ENCODE measurements around the gene HID1.
"Not testable (repeated sequence)": the region's sequence is repeated elsewhere in the genome, so short reads cannot be mapped to it uniquely, and the experiment has no call there.

Gene HID1

GRCh38 chr17:74972107-74972972 lies at the start of gene HID1:
TSS of gene HID1 (minus strand) at chr17:74972759. CDS start at chr17:74972656, 103 bp downstream.
- DNase-seq (ENCODE audit: insufficient read length, low spot score), result peak; percentile 78
- no peak for FAIRE-seq

GRCh38 chr17:75020331-75021110 lies 48.0 kb upstream of the HID1 start:
- no peak for FAIRE-seq
- no peak for DNase-seq (ENCODE audit: insufficient read length, low spot score)

DNA sequence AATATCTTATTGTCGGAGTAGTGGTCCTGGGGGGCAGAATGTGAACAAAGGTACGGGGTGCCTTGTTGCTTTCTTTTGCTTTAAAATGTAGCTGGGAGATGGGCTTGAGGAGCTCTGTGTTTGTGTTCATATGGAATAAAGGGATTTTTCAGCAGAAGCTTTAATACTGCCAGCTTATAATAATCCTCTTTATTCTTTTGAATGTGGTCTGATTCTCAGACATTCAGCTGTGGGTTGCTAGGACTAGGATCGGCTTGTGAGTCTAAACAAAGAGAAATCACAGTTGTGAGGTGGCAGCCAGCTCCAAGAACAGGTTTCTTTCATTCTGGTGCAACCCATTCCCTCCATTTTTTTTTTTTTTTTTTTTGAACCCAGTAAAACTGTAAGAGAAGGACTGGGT lies 47.2 kb upstream of the HID1 start:
- DNase-seq (ENCODE audit: insufficient read length, low spot score) (no peak), FAIRE-seq (no peak)

GRCh38 chr17:75019146-75019545 lies 46.6 kb upstream of the HID1 start:
- FAIRE-seq (no peak), DNase-seq (ENCODE audit: insufficient read length, low spot score) (no peak)

- DNase-seq (ENCODE audit: insufficient read length, low spot score) (no peak), FAIRE-seq (peak; percentile 26)
Measured at GRCh38 chr17:75013092-75013559, 40.6 kb upstream of the HID1 start.

DNA sequence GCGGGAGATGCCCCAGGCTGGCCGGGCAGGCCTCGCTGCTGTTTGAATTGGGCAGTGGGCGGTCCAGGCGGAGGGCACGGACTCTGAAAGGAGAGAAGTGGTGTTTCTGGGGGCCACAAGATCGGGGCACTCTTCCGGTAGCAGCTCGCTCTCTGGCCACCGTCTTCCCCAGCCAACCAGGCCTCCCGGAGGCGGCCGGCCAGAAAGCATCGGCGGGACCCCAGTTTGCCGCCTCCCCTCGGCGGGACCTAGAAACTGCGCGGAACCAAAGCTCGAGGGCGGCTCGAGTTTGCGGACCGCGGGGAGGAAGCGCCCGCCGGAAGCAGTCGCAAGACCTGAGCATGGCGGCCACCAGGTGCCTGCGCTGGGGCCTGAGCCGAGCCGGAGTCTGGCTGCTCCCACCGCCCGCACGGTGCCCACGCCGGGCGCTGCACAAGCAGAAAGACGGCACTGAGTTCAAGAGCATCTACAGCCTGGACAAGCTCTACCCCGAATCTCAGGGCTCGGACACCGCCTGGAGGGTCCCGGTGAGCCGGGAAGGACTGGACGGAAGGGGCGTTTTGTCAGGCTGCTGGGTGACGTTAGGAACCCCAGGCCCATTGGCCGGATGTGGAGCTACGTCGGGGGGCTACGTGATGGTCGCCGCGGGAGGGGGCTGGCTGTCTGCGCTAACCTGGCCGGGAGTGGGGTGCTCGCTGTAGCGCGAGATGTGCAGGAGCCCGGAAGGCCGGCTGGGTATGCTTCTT lies 40.0 kb upstream of the HID1 start, which contains the start of gene MRPL58:
MRPL58 (plus strand) TSS at position 325 of the 746 bp plus-strand sequence; CDS start at position 342, 17 bp downstream.
- peak; percentile 96 for DNase-seq (ENCODE audit: insufficient read length, low spot score)

DNA sequence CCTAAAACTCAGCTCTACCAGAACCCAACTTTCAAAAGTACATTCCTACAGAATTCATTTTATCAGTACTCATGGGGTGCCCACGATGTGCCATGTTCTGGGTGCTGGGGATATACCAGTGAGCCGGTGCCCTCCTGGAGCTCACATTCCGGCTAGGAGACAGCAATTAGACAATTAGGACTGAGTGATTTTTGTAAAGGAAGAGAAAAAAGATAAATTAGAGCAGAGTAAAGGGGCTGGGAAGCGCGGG lies 39.5 kb upstream of the HID1 start:
- DNase-seq (ENCODE audit: insufficient read length, low spot score) (no peak), FAIRE-seq (no peak)

More for the DNA sequence above, 40.0 kb upstream of the HID1 start, which contains the start of gene MRPL58:
- peak; percentile 52 for FAIRE-seq

GRCh38 chr17:75011401-75012095 lies 39.0 kb upstream of the HID1 start:
- no peak for FAIRE-seq

GRCh38 chr17:75010683-75011400 lies 38.3 kb upstream of the HID1 start:
- FAIRE-seq, result no peak
- DNase-seq (ENCODE audit: insufficient read length, low spot score), result no peak

More at GRCh38 chr17:75011401-75012095, 39.0 kb upstream of the HID1 start:
- DNase-seq (ENCODE audit: insufficient read length, low spot score), result no peak

DNA sequence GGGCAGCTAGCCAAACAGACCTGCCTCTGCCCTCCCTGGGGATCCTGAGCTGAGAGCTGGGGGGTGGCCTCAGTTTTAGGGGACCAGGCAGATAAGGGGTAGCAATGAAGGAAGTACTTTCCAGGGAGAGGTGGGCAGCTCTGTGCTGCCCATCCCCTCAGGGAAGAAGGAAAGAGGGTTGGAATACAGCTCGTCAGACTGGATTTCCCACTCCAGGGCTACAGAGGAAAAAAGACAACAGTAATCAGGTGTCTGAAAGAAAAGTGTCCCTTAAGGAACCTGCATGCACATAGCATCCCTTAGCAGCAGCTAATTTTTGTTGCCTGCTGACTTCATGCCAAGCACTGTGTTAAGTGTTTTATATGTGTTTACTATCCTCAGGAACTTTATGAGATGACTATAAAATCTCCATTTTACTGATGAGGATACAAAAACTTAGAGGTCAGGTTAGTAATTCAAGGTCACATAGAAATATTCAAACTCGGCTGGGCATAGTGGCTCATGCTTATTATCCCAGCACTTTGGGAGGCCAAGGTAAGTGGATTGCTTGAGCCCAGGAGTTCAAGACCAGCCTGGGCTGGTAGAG lies 36.7 kb upstream of the HID1 start:
- DNase-seq (ENCODE audit: insufficient read length, low spot score) (no peak), FAIRE-seq (no peak)

GRCh38 chr17:75008373-75008772 lies 35.8 kb upstream of the HID1 start:
- DNase-seq (ENCODE audit: insufficient read length, low spot score) (no peak), FAIRE-seq (no peak)

DNA sequence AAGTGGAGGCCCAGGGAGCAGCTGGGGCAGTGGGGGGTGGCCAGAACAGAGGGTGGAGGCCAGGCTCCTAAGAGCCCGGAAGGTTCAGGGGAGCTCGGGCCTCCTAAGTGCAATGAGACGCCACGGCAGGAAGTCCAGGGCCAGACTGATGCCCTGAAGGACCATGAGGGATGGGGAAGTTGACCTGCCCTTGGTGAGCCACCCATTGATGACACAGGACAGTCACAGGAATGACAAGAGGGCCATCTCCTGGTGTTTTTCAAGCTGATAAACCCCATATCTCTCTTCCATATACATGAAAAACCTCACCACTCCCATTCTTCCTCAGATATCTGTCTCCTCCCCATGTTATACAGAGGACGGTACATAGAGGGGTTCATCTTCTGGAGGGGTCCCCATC lies 34.1 kb upstream of the HID1 start:
- FAIRE-seq (no peak), DNase-seq (ENCODE audit: insufficient read length, low spot score) (no peak)

DNA sequence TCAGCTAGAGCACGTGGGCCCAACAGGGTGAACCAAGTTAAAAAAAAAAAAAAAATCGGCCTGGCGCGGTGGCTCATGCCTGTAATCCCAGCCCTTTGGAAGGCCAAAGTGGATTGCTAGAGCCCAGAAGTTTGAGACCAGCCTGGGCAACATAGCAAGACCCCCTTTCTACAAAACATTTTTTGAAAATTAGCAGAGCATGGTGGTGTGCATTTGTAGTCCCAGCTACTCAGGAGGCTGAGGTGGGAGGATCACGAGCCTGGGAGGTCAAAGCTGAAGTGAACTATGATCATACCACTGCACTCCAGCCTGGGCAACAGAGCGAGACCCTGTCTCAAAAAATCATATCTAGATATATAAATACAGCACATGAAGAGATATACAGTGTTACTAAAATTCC lies 33.5 kb upstream of the HID1 start:
- FAIRE-seq; DNase-seq (ENCODE audit: insufficient read length, low spot score): not testable (repeated sequence)

- FAIRE-seq (no peak), DNase-seq (ENCODE audit: insufficient read length, low spot score) (no peak)
Measured at GRCh38 chr17:75005291-75005690, 32.7 kb upstream of the HID1 start.

GRCh38 chr17:75004371-75004770 lies 31.8 kb upstream of the HID1 start:
- no peak for DNase-seq (ENCODE audit: insufficient read length, low spot score)
- FAIRE-seq, result no peak

GRCh38 chr17:75003957-75004355 lies 31.4 kb upstream of the HID1 start:
- FAIRE-seq (no peak), DNase-seq (ENCODE audit: insufficient read length, low spot score) (no peak)

DNA sequence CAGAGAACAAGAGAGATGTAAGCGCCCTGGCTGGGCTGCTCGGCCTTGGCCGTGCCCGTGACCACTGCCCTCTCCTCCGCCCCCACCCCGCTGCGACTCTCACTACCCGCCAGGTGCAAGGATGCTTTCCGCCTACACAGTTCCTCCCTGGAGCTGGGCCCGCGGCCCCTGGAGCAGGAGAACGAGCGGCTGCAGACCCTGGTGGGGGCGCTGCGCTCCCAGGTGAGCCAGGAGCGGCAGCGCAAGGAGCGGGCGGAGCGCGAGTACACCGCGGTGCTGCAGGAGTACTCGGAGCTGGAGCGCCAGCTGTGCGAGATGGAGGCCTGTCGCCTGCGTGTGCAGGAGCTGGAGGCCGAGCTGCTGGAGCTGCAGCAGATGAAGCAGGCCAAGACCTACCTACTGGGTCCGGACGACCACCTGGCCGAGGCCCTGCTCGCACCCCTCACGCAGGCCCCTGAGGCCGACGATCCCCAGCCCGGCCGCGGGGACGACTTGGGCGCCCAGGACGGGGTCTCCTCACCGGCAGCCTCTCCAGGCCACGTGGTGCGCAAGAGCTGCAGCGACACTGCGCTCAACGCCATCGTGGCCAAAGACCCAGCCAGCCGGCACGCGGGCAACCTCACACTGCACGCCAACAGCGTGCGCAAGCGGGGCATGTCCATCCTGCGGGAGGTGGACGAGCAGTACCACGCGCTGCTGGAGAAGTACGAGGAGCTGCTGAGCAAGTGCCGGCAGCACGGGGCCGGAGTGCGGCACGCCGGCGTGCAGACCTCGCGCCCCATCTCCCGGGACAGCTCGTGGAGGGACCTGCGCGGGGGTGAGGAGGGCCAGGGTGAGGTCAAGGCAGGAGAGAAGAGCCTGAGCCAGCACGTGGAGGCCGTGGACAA lies 30.8 kb upstream of the HID1 start:
- DNase-seq (ENCODE audit: insufficient read length, low spot score), result no peak
- FAIRE-seq, result no peak
